HepG2 (cell line): ENCODE results near the gene FHIT. TPM values are rescaled to one million over a fixed set of nuclear protein-coding genes. Genes with fewer than 3 reads are reported as not detected.
A peak's percentile ranks its signal among the peaks of the same experiment; 100 is the strongest.

Experiments used
- AFF4 ChIP-seq: sonication (generic); formaldehyde crosslinking; IDR thresholded peaks from 2 replicates; pipeline ENCODE4 v1.4.0; 2020; ENCODE audit warnings: missing genetic modification reagents
- BCL3 ChIP-seq: sonication (generic); formaldehyde crosslinking; IDR thresholded peaks from 2 replicates; pipeline ENCODE4 v1.5.1; 2020; ENCODE audit warnings: mild to moderate bottlenecking, missing genetic modification reagents, moderate library complexity
- BCL6 ChIP-seq: IDR thresholded peaks from 2 replicates; pipeline ENCODE4 v1.6.1; 2016; ENCODE audit warnings: missing genetic modification reagents, missing compliant biosample characterization
- HOXA7 ChIP-seq: sonication (generic); formaldehyde crosslinking; IDR thresholded peaks from 2 replicates; pipeline ENCODE4 v1.8.1; 2022; ENCODE audit warnings: mild to moderate bottlenecking, missing genetic modification reagents, moderate library complexity
- IRX3 ChIP-seq: sonication (generic); formaldehyde crosslinking; IDR thresholded peaks from 2 replicates; pipeline ENCODE4 v1.8.1; 2023; ENCODE audit warnings: mild to moderate bottlenecking, low read depth, missing genetic modification reagents, borderline replicate concordance
- MAF1 ChIP-seq: sonication (generic); formaldehyde crosslinking; IDR thresholded peaks from 2 replicates; pipeline ENCODE4 v1.5.0; 2020; ENCODE audit warnings: missing genetic modification reagents, borderline replicate concordance
- PRDM10 ChIP-seq: sonication (generic); formaldehyde crosslinking; IDR thresholded peaks from 2 replicates; pipeline ENCODE4 v1.4.0; 2020; ENCODE audit warnings: low read depth, missing genetic modification reagents
- RFXANK ChIP-seq: IDR thresholded peaks from 2 replicates; pipeline ENCODE4 v1.6.1; 2016
- SIN3A ChIP-seq: IDR thresholded peaks from 2 replicates; pipeline ENCODE4 v1.6.1; 2011; ENCODE audit warnings: low read depth, mild to moderate bottlenecking, control low read depth, low read length, borderline replicate concordance
- TBL1XR1 ChIP-seq: fragments of 150-350 bp; IDR thresholded peaks from 2 replicates; pipeline ENCODE4 v1.6.1; 2014; ENCODE audit warnings: borderline replicate concordance, low read length; ENCODE audit not compliant: partially characterized antibody
- TGIF2 ChIP-seq: IDR thresholded peaks from 2 replicates; pipeline ENCODE4 v1.6.1; 2016; ENCODE audit warnings: control low read depth, missing compliant biosample characterization
- TP53 ChIP-seq: sonication (generic); formaldehyde crosslinking; conservative IDR thresholded peaks from 2 replicates; pipeline ENCODE4 v1.4.0; 2020; ENCODE audit warnings: missing genetic modification reagents
- ZGPAT ChIP-seq: IDR thresholded peaks from 2 replicates; pipeline ENCODE4 v1.6.1; 2016; ENCODE audit warnings: mild to moderate bottlenecking
- ZNF274 ChIP-seq: sonication (generic); formaldehyde crosslinking; IDR thresholded peaks from 2 replicates; pipeline ENCODE4 v1.5.1; 2020; ENCODE audit warnings: mild to moderate bottlenecking, missing genetic modification reagents
- ZNF574 ChIP-seq: sonication (generic); formaldehyde crosslinking; IDR thresholded peaks from 2 replicates; pipeline ENCODE4 v1.4.0; 2020; ENCODE audit warnings: missing genetic modification reagents
- ZNF607 ChIP-seq: sonication (generic); formaldehyde crosslinking; IDR thresholded peaks from 2 replicates; pipeline ENCODE4 v1.5.1; 2020; ENCODE audit warnings: missing genetic modification reagents, mild to moderate bottlenecking, borderline replicate concordance
- polyA plus RNA-seq, 8 experiments: library from polyadenylated mRNA; depleted of rRNA in 3 of 8; stranded (reverse) in 7 of 8; unstranded in 1 of 8; fragments of >200 nt; fragmentation: Illumina TruSeq in 4 of 8; extraction: Trizol in 4 of 8; gene quantifications; 2 replicates each; pipeline versions ENCODE4 v1.2.1 to v1.2.3, GENCODE V29; 2011 to 2016; ENCODE audit warnings: low read depth in 4 of 8, missing spikeins in 1 of 8, mixed read lengths in 1 of 8; ENCODE audit not compliant: insufficient read depth in 1 of 8
- total RNA-seq, 5 experiments: library from RNA; depleted of rRNA; stranded (reverse); fragments of >200 nt; fragmentation: Illumina TruSeq; extraction: Trizol; gene quantifications; 2 replicates each; pipeline ENCODE4 v1.2.3, GENCODE V29; 2016; ENCODE audit warnings: low read depth in 1 of 5

The FHIT gene
- total and polyA plus RNA-seq, 2 of the 13 experiments (the other 11 are each of a cell fraction or from before 2014, with no cell fraction given), result 4.0 to 4.6 TPM

GRCh38 chr3:59798372-59799086 is 1452.7 kb downstream of the FHIT start (continued):
- TF ChIP-seq ZNF274 (CRISPR knock-in tag), result no peak
- 0 out of 2 replicates have a peak, but pooled peaks have one; percentile 42 for TF ChIP-seq TGIF2 (CRISPR knock-in tag)
- peak; percentile 64 for TF ChIP-seq BCL6 (CRISPR knock-in tag)
- TF ChIP-seq MAF1 (CRISPR knock-in tag), result no peak
- no peak for TF ChIP-seq RFXANK
- no peak for TF ChIP-seq SIN3A
- TF ChIP-seq IRX3 (CRISPR knock-in tag), result no peak
- TF ChIP-seq HOXA7 (CRISPR knock-in tag), result no peak
- TF ChIP-seq ZGPAT (CRISPR knock-in tag), result peak; percentile 39; the same call in 1 of the 2 replicates
- no peak for TF ChIP-seq TBL1XR1
- TF ChIP-seq ZNF607 (CRISPR knock-in tag), result no peak
- peak; percentile 23; the same call in 1 of the 2 replicates for TF ChIP-seq ZNF574 (CRISPR knock-in tag)
- TF ChIP-seq TP53 (CRISPR knock-in tag), result 0 out of 2 replicates have a peak, but pooled peaks have one; percentile 53
- no peak for TF ChIP-seq BCL3
- TF ChIP-seq AFF4 (CRISPR knock-in tag), result no peak
- no peak for TF ChIP-seq PRDM10 (CRISPR knock-in tag)
